NOMO-1 (cell line): ENCODE data around the gene IGFBP2.

Experiments
- DNase-seq, 2 experiments: peaks; one replicate each; lab custom pipeline; 2025; ENCODE audit not compliant: unreplicated experiment in 2 of 2; lab: John Stamatoyannopoulos, UW

IGFBP2 gene

GRCh38 chr2:216698895-216699294 is 65.7 kb downstream of the IGFBP2 start:
- peak; percentile 13 to 44 for DNase-seq

- DNase-seq: no peak
These were observed 66.9 kb downstream of the IGFBP2 start for GRCh38 chr2:216700088-216700567.

GRCh38 chr2:216700781-216701180 is 67.6 kb downstream of the IGFBP2 start:
- no peak for DNase-seq

DNA sequence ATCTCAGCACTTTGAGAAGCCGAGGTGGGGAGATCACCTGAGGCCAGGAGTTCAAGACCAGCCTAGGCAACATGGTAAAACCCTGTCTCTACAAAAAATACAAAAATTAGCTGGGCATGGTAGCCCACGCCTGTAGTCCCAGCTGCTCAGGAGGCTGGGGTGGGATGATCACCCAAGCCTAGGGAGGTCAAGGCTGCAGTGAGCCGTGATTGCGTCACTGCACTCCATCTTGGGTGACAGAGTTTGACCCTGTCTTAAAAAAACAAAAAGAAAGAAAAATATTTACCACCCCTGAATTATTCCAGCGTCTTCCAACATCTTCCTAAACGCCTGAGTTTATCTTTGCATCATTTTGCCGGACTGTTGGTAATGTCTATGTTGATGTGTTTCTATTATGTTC is 68.3 kb downstream of the IGFBP2 start:
- DNase-seq: no peak

DNA sequence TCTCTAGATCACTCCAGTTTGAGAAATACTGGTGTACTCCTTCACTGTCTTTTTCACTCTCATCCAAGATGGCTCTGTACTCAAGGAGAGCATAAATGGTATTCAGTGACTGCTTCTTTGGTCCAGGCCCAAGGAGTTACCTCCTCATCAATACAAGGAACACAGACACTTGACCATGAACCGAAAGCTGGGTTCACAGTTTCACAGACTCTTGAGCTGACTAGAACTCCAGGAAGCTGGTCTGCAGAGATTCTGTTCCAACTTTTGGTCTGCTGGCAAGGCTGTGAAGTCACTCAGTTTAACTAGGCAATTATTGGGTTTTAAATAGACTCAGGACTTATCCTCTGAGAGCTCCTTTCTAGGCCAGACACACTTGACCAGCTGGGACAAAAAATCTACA is 69.5 kb downstream of the IGFBP2 start:
- no peak for DNase-seq

- DNase-seq: no peak
These were observed 77.5 kb downstream of the IGFBP2 start for GRCh38 chr2:216710551-216711301.

- DNase-seq: no peak
These were observed 78.1 kb downstream of the IGFBP2 start for GRCh38 chr2:216711348-216711747.

GRCh38 chr2:216713691-216714336 is 80.6 kb downstream of the IGFBP2 start:
- DNase-seq: no peak
